GM19035 (cell line): ENCODE measurements around the gene GAS2L1.

Experiments used
- ATAC-seq: cut with Tn5 transposase; IDR thresholded peaks from one replicate; pipeline ENCODE4 v1.9.1; 2021; ENCODE audit not compliant: unreplicated experiment

Gene GAS2L1

GRCh38 chr22:29275167-29275566 lies 31.3 kb upstream of the GAS2L1 start:
- ATAC-seq: no peak

DNA sequence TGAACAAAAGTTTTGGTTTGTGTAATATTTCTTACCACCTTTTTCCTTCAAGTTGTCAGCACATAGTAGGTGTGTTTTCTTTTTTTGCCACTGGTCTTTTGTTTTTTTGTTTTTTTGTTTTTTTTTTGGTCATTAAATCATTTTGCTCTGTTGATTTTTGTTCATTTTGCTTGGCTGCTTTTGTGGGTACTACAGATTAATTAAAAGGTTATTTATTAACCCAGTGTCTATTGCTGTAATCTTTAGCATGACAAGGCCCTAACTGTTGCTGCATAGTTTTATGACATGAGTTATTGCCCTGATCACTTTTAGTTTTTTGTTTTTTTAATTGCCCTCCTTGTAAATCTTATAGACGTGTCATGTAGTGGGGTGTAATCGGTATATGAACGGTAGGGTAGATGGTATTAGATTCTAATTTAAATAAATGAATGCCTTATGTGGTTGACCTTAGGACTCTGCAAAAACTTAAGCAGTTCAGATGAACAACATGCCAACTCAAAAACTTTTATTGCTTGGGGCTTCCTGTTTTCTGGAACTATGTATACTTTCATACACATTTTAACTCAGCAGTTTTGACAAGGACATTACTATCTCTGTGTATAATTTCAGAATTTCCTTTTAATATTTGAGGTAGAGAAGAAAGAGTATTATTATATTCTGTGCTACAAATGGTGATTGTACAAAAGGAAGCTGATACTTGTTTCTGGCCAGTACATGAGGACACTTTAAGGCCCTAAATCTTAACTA lies 30.5 kb upstream of the GAS2L1 start:
- no peak for ATAC-seq

GRCh38 chr22:29277927-29278326 lies 28.5 kb upstream of the GAS2L1 start:
- no peak for ATAC-seq

DNA sequence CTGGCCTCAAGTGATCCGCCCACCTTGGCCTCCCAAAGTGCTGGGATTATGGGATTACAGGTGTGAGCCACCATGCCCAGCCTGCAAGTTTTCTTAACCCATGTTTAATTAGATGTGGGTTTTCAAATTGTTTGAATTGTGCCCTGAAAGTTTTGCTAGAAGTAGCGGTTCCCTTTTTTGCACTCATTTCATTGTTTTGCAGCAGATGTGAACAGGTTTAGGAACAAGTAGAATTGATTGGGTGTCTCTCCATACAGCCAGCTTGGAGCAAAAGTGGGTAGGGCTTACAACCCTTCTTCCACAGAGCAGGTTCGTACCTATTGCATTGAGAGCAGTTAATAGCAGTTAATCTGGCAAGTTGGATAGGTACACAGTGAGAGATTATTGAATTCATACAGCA lies 22.3 kb upstream of the GAS2L1 start:
- ATAC-seq: no peak

DNA sequence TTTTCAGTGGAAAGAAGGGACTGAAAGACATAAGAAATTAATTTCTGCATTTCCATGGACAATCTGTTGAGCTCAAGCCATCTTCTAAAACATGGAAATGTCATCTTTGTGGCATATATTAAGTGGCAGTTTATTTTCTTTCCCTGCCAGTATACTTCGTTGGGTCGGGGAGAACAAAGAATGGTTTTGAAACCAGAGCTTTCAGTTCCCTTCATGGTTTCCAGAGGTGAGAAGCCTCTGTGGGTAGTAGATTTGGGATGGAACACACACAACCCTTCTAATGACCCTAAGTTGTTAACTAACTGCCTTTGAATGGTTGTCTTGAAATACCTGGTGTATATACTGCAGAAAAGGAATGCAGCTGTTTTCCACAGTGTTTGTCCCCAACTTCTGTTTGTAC lies 17.6 kb upstream of the GAS2L1 start:
- no peak for ATAC-seq

GRCh38 chr22:29290061-29290460 lies 16.4 kb upstream of the GAS2L1 start:
- ATAC-seq: no peak

- no peak for ATAC-seq
Measured at GRCh38 chr22:29291215-29291614, 15.2 kb upstream of the GAS2L1 start.

DNA sequence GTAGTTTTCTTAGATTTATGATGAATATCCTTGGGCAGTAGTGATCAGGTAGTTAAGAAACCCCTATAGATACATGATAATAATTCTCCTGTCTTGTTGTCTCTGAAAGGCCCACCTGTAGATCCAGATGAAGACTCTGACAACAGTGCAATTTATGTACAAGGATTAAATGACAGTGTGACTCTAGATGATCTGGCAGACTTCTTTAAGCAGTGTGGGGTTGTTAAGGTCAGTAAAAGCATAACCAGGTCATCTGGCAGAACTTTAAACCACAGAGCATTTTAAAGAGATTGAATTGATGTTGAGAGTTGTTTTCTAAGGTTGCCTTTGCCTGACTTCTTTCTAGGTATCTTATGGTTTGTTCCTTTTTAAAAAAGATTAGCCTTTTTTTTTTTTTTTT lies 14.1 kb upstream of the GAS2L1 start:
- no peak for ATAC-seq

DNA sequence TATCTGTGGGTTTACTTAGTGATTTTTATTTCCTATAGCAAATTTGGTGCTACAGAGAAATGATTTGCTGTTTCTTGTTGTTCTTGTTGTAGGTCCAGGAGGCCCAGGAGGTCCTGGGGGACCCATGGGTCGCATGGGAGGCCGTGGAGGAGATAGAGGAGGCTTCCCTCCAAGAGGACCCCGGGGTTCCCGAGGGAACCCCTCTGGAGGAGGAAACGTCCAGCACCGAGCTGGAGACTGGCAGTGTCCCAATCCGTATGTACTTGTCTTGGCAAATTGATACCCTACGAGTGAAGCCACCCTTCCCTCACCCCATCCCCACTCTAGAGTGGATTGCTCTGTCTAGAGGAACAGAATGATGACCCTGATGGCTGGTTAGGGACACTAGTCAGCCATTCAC lies 7.8 kb upstream of the GAS2L1 start:
- no peak for ATAC-seq

GRCh38 chr22:29299136-29299900 lies 7.1 kb upstream of the GAS2L1 start:
- no peak for ATAC-seq

DNA sequence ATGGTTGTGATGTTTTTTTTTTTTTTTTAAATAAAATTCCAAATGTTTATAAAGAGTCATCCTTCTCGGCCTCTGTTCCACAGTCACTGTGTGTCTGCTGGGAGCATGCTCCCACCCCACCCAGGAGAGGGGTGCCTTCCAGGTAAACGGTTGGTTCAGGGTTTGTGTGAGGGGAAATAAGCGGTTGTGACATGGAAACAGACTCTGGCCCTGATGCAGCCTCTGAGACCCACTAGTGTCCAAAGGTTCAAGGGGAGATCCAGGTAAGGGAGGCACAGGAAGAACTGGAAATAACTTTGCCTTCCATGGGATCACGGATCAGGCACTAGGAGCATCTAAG lies 6.0 kb upstream of the GAS2L1 start:
- ATAC-seq: no peak

- ATAC-seq: no peak
Measured at GRCh38 chr22:29300807-29301601, 5.4 kb upstream of the GAS2L1 start.

- ATAC-seq: no peak
Measured at GRCh38 chr22:29301716-29302401, 4.6 kb upstream of the GAS2L1 start.

GRCh38 chr22:29302402-29302680 lies 4.1 kb upstream of the GAS2L1 start:
- no peak for ATAC-seq

- no peak for ATAC-seq
Measured at GRCh38 chr22:29302681-29303465, 3.6 kb upstream of the GAS2L1 start.

GRCh38 chr22:29305836-29306174 lies 645 bp upstream of the GAS2L1 start:
- no peak for ATAC-seq

DNA sequence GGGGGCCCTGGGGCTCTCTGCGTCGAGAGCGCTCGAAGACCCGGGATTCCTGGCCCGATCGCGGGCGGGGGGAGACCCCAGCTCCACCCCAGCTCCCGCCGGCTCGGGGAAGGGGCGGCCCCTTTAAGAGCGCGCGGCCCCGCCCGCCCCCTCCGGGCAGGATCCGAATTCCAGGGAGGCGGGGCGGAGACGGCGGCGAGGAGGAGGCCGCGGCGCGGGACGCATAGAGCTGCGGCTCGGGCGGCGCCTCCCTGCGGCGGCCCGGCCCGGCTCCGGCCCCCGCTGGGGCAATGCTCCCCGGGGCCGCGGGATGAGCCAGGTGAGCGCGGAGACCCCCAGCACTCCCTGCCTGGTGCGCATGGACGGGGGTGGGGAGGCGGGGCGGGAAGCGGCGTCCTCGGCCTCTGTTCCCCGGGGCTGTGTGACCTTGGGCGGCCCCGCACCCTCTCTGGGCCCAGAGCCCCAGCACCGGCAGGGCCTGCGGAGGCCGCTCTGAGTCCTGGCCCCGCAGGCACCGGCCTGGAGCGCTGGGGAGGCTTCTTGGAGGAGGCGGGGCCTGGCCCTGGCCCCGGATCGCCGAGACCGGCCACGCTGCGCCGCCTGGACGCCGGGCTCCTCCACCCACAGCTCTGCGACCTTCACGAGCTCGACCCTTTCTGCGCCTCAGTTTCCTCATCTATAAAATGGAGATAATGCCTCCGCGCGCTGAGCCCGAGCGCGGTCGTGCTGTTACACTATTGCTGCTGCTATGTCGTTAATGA lies 565 bp downstream of the GAS2L1 start:
- no peak for ATAC-seq

DNA sequence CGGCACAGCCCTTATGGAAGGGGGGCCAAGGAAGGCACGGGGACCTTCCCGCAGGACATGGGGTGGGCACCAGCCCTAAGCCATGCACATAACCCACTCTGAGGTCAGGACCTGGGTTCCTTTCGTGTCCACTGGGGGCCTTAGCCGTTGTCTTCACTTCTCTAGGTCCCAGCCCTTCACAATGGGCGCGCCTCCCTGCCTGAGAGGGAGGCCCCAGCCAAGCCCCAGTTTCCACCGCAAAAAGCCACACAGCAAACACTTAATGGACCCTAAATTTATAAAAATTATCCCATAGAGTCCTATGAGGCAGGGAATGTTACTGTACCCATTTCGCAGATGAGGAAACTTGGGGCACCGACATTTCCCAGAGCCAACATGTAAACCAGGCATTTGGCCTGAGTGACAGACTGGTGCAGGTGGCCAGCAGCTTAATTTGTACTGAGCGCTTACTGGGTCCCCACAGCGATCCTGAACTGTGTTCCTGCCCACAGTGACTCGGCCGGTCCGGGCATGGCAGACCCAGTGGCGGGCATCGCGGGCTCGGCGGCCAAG lies 1.2 kb downstream of the GAS2L1 start:
- ATAC-seq: no peak

DNA sequence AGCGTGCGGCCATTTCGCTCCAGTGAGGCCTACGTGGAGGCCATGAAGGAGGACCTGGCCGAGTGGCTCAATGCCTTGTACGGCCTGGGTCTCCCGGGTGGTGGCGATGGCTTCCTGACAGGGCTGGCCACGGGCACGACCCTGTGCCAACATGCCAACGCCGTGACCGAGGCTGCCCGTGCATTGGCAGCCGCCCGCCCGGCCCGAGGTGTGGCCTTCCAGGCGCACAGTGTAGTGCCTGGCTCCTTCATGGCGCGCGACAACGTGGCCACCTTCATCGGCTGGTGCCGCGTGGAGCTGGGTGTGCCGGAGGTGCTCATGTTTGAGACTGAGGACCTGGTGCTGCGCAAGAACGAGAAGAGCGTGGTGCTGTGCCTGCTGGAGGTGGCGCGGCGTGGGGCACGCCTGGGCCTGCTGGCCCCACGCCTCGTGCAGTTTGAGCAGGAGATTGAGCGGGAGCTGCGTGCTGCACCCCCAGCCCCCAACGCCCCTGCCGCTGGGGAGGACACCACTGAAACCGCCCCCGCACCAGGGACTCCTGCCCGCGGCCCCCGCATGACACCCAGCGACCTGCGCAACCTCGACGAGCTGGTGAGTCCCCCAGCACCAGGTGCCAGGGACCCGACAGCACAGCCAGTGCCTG lies 1.8 kb downstream of the GAS2L1 start:
- ATAC-seq: no peak
